HEK293 (cell line): Measurements from ENCODE around the gene G6PD.

ENCODE experiments used
- CTCF ChIA-PET: fragments of 350-600 bp; formaldehyde crosslinking; extraction: SDS; loops from one replicate; lab custom pipeline; 2021; ENCODE audit warnings: antibody characterized with exemption; lab: Yijun Ruan, JAX
- POLR2A ChIA-PET: fragments of 300-600 bp; formaldehyde crosslinking; extraction: SDS; loops from one replicate; lab custom pipeline; 2020; ENCODE audit warnings: antibody characterized with exemption, inconsistent platforms; lab: Yijun Ruan, JAX
- H3K27ac ChIP-seq: fragments of 200-500 bp; sonication (Bioruptor generic); 2 replicates; pipeline ENCODE4 v1.5.1; 2014; ENCODE audit warnings: low read depth, low read length, control low read depth, inconsistent platforms; ENCODE audit errors: extremely low read depth
- H3K36me3 ChIP-seq, 2 experiments: fragments of 200-500 bp in 1 of 2; sonication (Bioruptor generic) in 1 of 2; 1 replicate in 1 of 2; 2 replicates in 1 of 2; pipeline ENCODE4 v1.5.1; 2014 to 2017; ENCODE audit warnings: inconsistent platforms in 2 of 2, low read length in 2 of 2; ENCODE audit not compliant: control insufficient read depth in 2 of 2, insufficient read depth in 1 of 2
- H3K4me1 ChIP-seq: fragments of 200-500 bp; sonication (Bioruptor generic); 2 replicates; pipeline ENCODE4 v1.5.1; 2014; ENCODE audit warnings: mild to moderate bottlenecking, low read length, inconsistent platforms; ENCODE audit not compliant: control insufficient read depth, insufficient read depth
- H3K4me3 ChIP-seq: 2 replicates; pipeline ENCODE4 v1.5.1; 2011; ENCODE audit warnings: low read depth, mild to moderate bottlenecking, control low read depth, low read length, moderate library complexity
- H3K9me3 ChIP-seq: fragments of 200-500 bp; sonication (Bioruptor generic); 2 replicates; pipeline ENCODE4 v1.5.1; 2014; ENCODE audit warnings: low read depth, low read length, inconsistent platforms; ENCODE audit not compliant: control insufficient read depth, insufficient read depth
- ZNF416 ChIP-seq: fragments of 450-650 bp; formaldehyde crosslinking; IDR thresholded peaks from 2 replicates; pipeline ENCODE4 v1.5.1; 2016; ENCODE audit warnings: missing biosample characterization, missing genetic modification characterization
- ZNF426 ChIP-seq: fragments of 450-650 bp; formaldehyde crosslinking; IDR thresholded peaks from 2 replicates; pipeline ENCODE4 v1.5.1; 2017; ENCODE audit warnings: missing biosample characterization, missing genetic modification characterization, mild to moderate bottlenecking, inconsistent platforms, moderate library complexity
- ZNF621 ChIP-seq: fragments of 450-650 bp; formaldehyde crosslinking; IDR thresholded peaks from 2 replicates; pipeline ENCODE4 v1.5.1; 2017; ENCODE audit warnings: missing biosample characterization, missing genetic modification characterization
- TF ChIP-seq, protein P1 (sequence below): fragments of 450-650 bp; formaldehyde crosslinking; IDR thresholded peaks from 2 replicates; pipeline ENCODE4 v1.5.1; 2017; ENCODE audit warnings: missing biosample characterization, missing genetic modification characterization

The G6PD gene

DNA sequence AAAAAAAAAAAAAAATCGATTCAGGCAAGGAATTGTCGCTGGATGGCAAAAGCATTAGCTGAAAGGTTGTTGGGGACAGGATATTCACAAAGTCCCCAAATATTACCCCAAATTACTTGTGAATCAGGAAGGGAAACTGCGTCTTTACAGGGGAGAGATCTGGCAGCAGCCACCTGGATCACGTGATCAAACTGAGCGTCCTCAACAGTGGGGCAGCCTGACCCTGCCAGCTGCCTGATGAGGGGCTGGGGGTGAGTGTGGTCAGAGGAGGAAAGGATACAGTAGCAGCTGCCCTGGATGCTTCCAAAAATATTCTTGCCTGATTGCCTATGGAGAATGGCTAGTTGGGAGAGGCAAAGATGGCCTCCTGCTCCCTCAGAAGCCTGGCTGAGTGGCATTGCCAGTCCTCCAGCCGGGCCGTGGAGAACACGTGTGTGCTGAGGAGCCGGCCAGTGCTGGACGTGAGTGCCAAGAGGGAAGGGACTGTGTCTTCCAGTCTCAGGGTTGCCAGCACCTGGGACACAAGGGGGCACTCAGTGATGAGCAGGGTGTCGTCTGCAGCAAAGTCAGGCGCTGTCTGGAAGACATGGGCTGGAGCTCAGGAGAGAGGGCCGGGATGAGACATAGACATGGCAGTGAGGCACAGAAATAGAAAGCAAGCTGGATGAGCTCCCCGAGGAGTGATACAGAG, 64.6 kb downstream of the G6PD start:
- no peak overlapping the region for H3K4me3 ChIP-seq
- TF ChIP-seq ZNF621 (tag by site-specific recombination), result no peak
- no peak for TF ChIP-seq ZNF426 (tag by site-specific recombination)
- TF ChIP-seq, protein P1, sequence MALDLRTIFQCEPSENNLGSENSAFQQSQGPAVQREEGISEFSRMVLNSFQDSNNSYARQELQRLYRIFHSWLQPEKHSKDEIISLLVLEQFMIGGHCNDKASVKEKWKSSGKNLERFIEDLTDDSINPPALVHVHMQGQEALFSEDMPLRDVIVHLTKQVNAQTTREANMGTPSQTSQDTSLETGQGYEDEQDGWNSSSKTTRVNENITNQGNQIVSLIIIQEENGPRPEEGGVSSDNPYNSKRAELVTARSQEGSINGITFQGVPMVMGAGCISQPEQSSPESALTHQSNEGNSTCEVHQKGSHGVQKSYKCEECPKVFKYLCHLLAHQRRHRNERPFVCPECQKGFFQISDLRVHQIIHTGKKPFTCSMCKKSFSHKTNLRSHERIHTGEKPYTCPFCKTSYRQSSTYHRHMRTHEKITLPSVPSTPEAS (tag by site-specific recombination), result no peak
- no peak for TF ChIP-seq ZNF416 (tag by site-specific recombination)
- H3K9me3 ChIP-seq, result no peaks in the 10 kb centered on the region
- H3K27ac ChIP-seq, result no peak overlapping the region
- ChIA-PET POLR2A (interaction anchor here (1.1 to 2.1 kb wide), 2 partner anchors 8 to 99 kb away, joined by 3 to 8 read pairs; partner anchors contain the start of gene SLC10A3), CTCF (interaction anchor here (0.6 to 1.6 kb wide), 2 partner anchors 45 to 585 kb away, joined by 4 to 8 read pairs; no protein-coding TSS in a partner anchor)
- H3K4me1 ChIP-seq, result no peaks in the 10 kb centered on the region; the same call in 1 of the 2 replicates
- H3K36me3 ChIP-seq, result peaks cover 0 to 23% of the 10 kb centered on the region in 2 experiments; a peak in 1 of 3 replicates
